Lower leg skin (tissue), 3 donors: ENCODE data around the gene TECPR2.

ENCODE experiments used
- POLR2A ChIP-seq, 2 donors: fragments of 450-650 bp; IDR thresholded peaks; one replicate each; pipeline ENCODE4 v1.6.1; 2016 to 2017; ENCODE audit warnings: antibody characterized with exemption in 2 of 2, mild to moderate bottlenecking in 1 of 2, moderate library complexity in 1 of 2
- TF ChIP-seq, protein P1 (sequence below), 3 donors: fragments of 450-650 bp; IDR thresholded peaks; one replicate each; pipeline ENCODE4 v1.5.1; 2016; ENCODE audit warnings: antibody characterized with exemption in 3 of 3, mild to moderate bottlenecking in 3 of 3, moderate library complexity in 2 of 3

DNA sequence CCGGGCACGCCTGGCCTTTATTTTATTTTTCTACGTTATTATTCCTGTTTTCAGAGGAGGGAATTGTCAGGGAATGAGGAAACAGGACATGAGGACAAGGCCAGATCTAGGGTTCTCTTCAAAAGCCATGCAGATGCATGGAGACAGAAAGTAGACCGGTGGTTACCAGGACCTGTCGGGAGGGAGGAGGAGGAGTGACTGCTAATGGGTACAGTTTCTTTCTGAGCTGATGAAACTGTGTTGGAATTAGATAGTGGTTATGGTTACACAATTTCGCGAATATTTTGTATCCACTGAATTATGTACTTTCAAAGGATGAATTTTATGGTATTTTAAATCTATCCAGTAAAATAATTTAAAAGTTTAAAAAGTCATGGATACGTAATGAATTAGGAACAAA is 31.9 kb upstream of the TECPR2 start:
- TF ChIP-seq, protein P1, sequence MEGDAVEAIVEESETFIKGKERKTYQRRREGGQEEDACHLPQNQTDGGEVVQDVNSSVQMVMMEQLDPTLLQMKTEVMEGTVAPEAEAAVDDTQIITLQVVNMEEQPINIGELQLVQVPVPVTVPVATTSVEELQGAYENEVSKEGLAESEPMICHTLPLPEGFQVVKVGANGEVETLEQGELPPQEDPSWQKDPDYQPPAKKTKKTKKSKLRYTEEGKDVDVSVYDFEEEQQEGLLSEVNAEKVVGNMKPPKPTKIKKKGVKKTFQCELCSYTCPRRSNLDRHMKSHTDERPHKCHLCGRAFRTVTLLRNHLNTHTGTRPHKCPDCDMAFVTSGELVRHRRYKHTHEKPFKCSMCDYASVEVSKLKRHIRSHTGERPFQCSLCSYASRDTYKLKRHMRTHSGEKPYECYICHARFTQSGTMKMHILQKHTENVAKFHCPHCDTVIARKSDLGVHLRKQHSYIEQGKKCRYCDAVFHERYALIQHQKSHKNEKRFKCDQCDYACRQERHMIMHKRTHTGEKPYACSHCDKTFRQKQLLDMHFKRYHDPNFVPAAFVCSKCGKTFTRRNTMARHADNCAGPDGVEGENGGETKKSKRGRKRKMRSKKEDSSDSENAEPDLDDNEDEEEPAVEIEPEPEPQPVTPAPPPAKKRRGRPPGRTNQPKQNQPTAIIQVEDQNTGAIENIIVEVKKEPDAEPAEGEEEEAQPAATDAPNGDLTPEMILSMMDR (IDR thresholded peaks at IDR 0.05): no peak
- TF ChIP-seq POLR2A (IDR thresholded peaks at IDR 0.05): no peak
